SU-DHL-6 (cell line): ENCODE data around the gene LYPD3.

Experiments used
- H2AFZ ChIP-seq: fragments of 200-600 bp; sonication (generic); 2 replicates; pipeline ENCODE4 v1.6.1; 2014; ENCODE audit warnings: low read depth, mild to moderate bottlenecking, moderate library complexity, mixed read lengths, antibody characterized with exemption, low read length; ENCODE audit not compliant: severe bottlenecking
- H3F3A ChIP-seq: fragments of 200-600 bp; shearing (Covaris generic); 2 replicates; pipeline ENCODE4 v1.6.0; 2016; ENCODE audit warnings: antibody characterized with exemption, mild to moderate bottlenecking; ENCODE audit not compliant: insufficient read depth
- H3K27ac ChIP-seq: fragments of 200-600 bp; sonication (generic); 2 replicates; pipeline ENCODE4 v1.5.1; 2016; ENCODE audit warnings: low read depth, mild to moderate bottlenecking, low read length, moderate library complexity, mixed read lengths
- H3K27me3 ChIP-seq: fragments of 200-600 bp; sonication (generic), shearing (Covaris generic); 2 replicates; pipeline ENCODE4 v1.6.0; 2014; ENCODE audit warnings: mild to moderate bottlenecking, low read length
- H3K36me3 ChIP-seq: fragments of 200-600 bp; sonication (generic); 2 replicates; pipeline ENCODE4 v1.6.1; 2014; ENCODE audit warnings: mild to moderate bottlenecking, low read length, mixed read lengths
- H3K4me2 ChIP-seq: fragments of 300-600, 200-600 bp; shearing (Covaris generic), sonication (generic); 2 replicates; pipeline ENCODE4 v1.6.0; 2014; ENCODE audit warnings: low read length, low read depth, mild to moderate bottlenecking; ENCODE audit not compliant: poor library complexity, severe bottlenecking
- H3K4me3 ChIP-seq: fragments of 200-600 bp; sonication (generic); 2 replicates; pipeline ENCODE4 v1.5.1; 2014; ENCODE audit warnings: antibody characterized with exemption, low read length, mild to moderate bottlenecking, mixed read lengths; ENCODE audit not compliant: insufficient read depth, poor library complexity, severe bottlenecking
- H3K79me2 ChIP-seq: fragments of 200-600 bp; sonication (generic); 2 replicates; pipeline ENCODE4 v1.6.1; 2014; ENCODE audit warnings: mild to moderate bottlenecking, low read length, moderate library complexity; ENCODE audit not compliant: insufficient read depth
- H3K9ac ChIP-seq: fragments of 200-600 bp; sonication (generic); 2 replicates; pipeline ENCODE4 v1.7.0; 2014; ENCODE audit warnings: mild to moderate bottlenecking, low read length
- H3K9me2 ChIP-seq: fragments of 200-600 bp; sonication (generic); replicated peaks from 2 replicates; pipeline ENCODE4 v1.6.1; 2014; ENCODE audit warnings: low read length; ENCODE audit not compliant: insufficient read depth
- H3K9me3 ChIP-seq: fragments of 200-600 bp; sonication (generic); 2 replicates; pipeline ENCODE4 v1.6.1; 2014; ENCODE audit warnings: low read length, mixed read lengths; ENCODE audit not compliant: insufficient read depth
- H4K20me1 ChIP-seq: fragments of 200-600 bp; sonication (generic); 2 replicates; pipeline ENCODE4 v1.6.1; 2014; ENCODE audit warnings: low read depth, mild to moderate bottlenecking, antibody characterized with exemption, low read length, moderate library complexity, mixed read lengths
- CTCF ChIP-seq: fragments of 200-600 bp; sonication (generic); IDR thresholded peaks from one replicate; pipeline ENCODE4 v1.5.1; 2017; ENCODE audit warnings: antibody characterized with exemption, mild to moderate bottlenecking, low read length, moderate library complexity; ENCODE audit not compliant: insufficient read depth, poor library complexity, severe bottlenecking
- EZH2phosphoT487 ChIP-seq: fragments of 200-600 bp; sonication (generic), shearing (Covaris generic); conservative IDR thresholded peaks from 2 replicates; pipeline ENCODE4 v1.6.1; 2018; ENCODE audit warnings: mild to moderate bottlenecking, antibody characterized with exemption, low read length, moderate library complexity, mixed read lengths

Gene LYPD3

GRCh38 chr19:43467276-43467675, 1.9 kb upstream of the LYPD3 start:
- no peaks in the 10 kb centered on the region for H3K79me2 ChIP-seq
- H3K27me3 ChIP-seq = no peaks in the 10 kb centered on the region
- H3K9me2 ChIP-seq = no peaks in the 10 kb centered on the region
- no peak overlapping the region for H3K9ac ChIP-seq
- H3K9me3 ChIP-seq = no peaks in the 10 kb centered on the region
- no peaks in the 10 kb centered on the region for H4K20me1 ChIP-seq
- no peaks in the 10 kb centered on the region for H3F3A ChIP-seq
- no peaks in the 10 kb centered on the region for H3K36me3 ChIP-seq
- H3K4me3 ChIP-seq = no peak overlapping the region
- no peak overlapping the region for H2AFZ ChIP-seq
- TF ChIP-seq CTCF (no peak), EZH2phosphoT487 (no peak)
- no peak overlapping the region for H3K27ac ChIP-seq
- H3K4me2 ChIP-seq = no peak overlapping the region

GRCh38 chr19:43466793-43467192, 1.4 kb upstream of the LYPD3 start:
- no peak overlapping the region for H2AFZ ChIP-seq
- H3K79me2 ChIP-seq = no peaks in the 10 kb centered on the region
- no peaks in the 10 kb centered on the region for H3K36me3 ChIP-seq

GRCh38 chr19:43464134-43464775, 1.2 kb downstream of the LYPD3 start:
- Histone ChIP-seq H3K27me3 (no peaks in the 10 kb centered on the region), H3K27ac (no peak overlapping the region), H3K4me3 (peak overlapping the region; percentile 50), H3K9me3 (no peaks in the 10 kb centered on the region), H3F3A (no peaks in the 10 kb centered on the region), H4K20me1 (no peaks in the 10 kb centered on the region), H3K79me2 (no peaks in the 10 kb centered on the region), H3K9me2 (no peaks in the 10 kb centered on the region), H3K9ac (peak overlapping the region; percentile 22; the same call in 1 of the 2 replicates), H3K36me3 (no peaks in the 10 kb centered on the region), H2AFZ (peak overlapping the region; percentile 67), H3K4me2 (peak overlapping the region; percentile 44)
- TF ChIP-seq CTCF = no peak
- TF ChIP-seq EZH2phosphoT487 = no peak

More at GRCh38 chr19:43466793-43467192, 1.4 kb upstream of the LYPD3 start:
- Histone ChIP-seq H3K27me3 (no peaks in the 10 kb centered on the region), H3K9me2 (no peaks in the 10 kb centered on the region), H3K9ac (no peak overlapping the region), H3K4me3 (no peak overlapping the region), H3F3A (no peaks in the 10 kb centered on the region), H3K4me2 (no peak overlapping the region), H3K27ac (no peak overlapping the region), H4K20me1 (no peaks in the 10 kb centered on the region), H3K9me3 (no peaks in the 10 kb centered on the region)
- TF ChIP-seq EZH2phosphoT487 (no peak), CTCF (no peak)
